Stimulated activated CD8-positive, alpha-beta memory T cell treated with anti-CD3 and anti-CD28 coated beads, Interleukin-7, amount 100 ng/mL, for 48 hours (primary cell): ENCODE data around the gene CREM.

Experiments used
- DNase-seq, 2 donors: peaks; one replicate each; pipeline ENCODE4 v3.0.0-alpha.2; 2020; ENCODE audit warnings: low read depth in 1 of 2; ENCODE audit errors: extremely low read depth in 1 of 2

Gene CREM

GRCh38 chr10:35133586-35133985, 6.9 kb downstream of the CREM start:
- no peak for DNase-seq

GRCh38 chr10:35135861-35136260, 9.2 kb downstream of the CREM start:
- no peak for DNase-seq

- no peak for DNase-seq
Measured at GRCh38 chr10:35136263-35136815, 9.7 kb downstream of the CREM start.

GRCh38 chr10:35140126-35140525, 13.5 kb downstream of the CREM start:
- no peak for DNase-seq

- no peak for DNase-seq
Measured at GRCh38 chr10:35140727-35141126, 14.1 kb downstream of the CREM start.

- no peak for DNase-seq
Measured at GRCh38 chr10:35150308-35150707, 23.7 kb downstream of the CREM start.

GRCh38 chr10:35152992-35153391, 26.3 kb downstream of the CREM start:
- no peak for DNase-seq

- DNase-seq: no peak
Measured at GRCh38 chr10:35153716-35154115, 27.1 kb downstream of the CREM start.

GRCh38 chr10:35160743-35161142, 34.1 kb downstream of the CREM start:
- DNase-seq: no peak

- DNase-seq: no peak
Measured at GRCh38 chr10:35161906-35162305, 35.3 kb downstream of the CREM start.

- no peak for DNase-seq
Measured at GRCh38 chr10:35165136-35165535, 38.5 kb downstream of the CREM start.

- DNase-seq: no peak
Measured at GRCh38 chr10:35165811-35166210, 39.2 kb downstream of the CREM start.

GRCh38 chr10:35166607-35167006, 40.0 kb downstream of the CREM start:
- no peak for DNase-seq

- no peak for DNase-seq
Measured at GRCh38 chr10:35167342-35167741, 40.7 kb downstream of the CREM start.

- no peak for DNase-seq
Measured at GRCh38 chr10:35172146-35172545, 45.5 kb downstream of the CREM start.

- DNase-seq: no peak
Measured at GRCh38 chr10:35172574-35172973, 45.9 kb downstream of the CREM start.

- DNase-seq: no peak
Measured at GRCh38 chr10:35178331-35178730, 51.7 kb downstream of the CREM start.

- DNase-seq: no peak
Measured at GRCh38 chr10:35182631-35183510, 56.2 kb downstream of the CREM start.

- DNase-seq: no peak
Measured at GRCh38 chr10:35184527-35185171, 58.0 kb downstream of the CREM start.

- DNase-seq: no peak
Measured at GRCh38 chr10:35185260-35186034, 58.8 kb downstream of the CREM start.

- DNase-seq: no peak
Measured at GRCh38 chr10:35188954-35189353, 62.3 kb downstream of the CREM start.
